ENCODE results near the gene TTLL6.
"Not testable (repeated sequence)": the region's sequence is repeated elsewhere in the genome, so short reads cannot be mapped to it uniquely, and the experiment has no call there.

TTLL6 gene

GRCh38 chr17:48722201-48722907 lies 94.7 kb downstream of the TTLL6 start, which contains the start of gene PRAC1:
Gene PRAC1, minus strand, starts transcription at chr17:48722518. Its CDS starts 126 bp downstream, at chr17:48722392.
- no peak for FAIRE-seq

GRCh38 chr17:48721009-48721402 lies 96.0 kb downstream of the TTLL6 start:
- FAIRE-seq, result no peak

GRCh38 chr17:48720266-48721008 lies 96.6 kb downstream of the TTLL6 start:
- no peak for FAIRE-seq

GRCh38 chr17:48719642-48720265 lies 97.3 kb downstream of the TTLL6 start:
- FAIRE-seq, result no peak

DNA sequence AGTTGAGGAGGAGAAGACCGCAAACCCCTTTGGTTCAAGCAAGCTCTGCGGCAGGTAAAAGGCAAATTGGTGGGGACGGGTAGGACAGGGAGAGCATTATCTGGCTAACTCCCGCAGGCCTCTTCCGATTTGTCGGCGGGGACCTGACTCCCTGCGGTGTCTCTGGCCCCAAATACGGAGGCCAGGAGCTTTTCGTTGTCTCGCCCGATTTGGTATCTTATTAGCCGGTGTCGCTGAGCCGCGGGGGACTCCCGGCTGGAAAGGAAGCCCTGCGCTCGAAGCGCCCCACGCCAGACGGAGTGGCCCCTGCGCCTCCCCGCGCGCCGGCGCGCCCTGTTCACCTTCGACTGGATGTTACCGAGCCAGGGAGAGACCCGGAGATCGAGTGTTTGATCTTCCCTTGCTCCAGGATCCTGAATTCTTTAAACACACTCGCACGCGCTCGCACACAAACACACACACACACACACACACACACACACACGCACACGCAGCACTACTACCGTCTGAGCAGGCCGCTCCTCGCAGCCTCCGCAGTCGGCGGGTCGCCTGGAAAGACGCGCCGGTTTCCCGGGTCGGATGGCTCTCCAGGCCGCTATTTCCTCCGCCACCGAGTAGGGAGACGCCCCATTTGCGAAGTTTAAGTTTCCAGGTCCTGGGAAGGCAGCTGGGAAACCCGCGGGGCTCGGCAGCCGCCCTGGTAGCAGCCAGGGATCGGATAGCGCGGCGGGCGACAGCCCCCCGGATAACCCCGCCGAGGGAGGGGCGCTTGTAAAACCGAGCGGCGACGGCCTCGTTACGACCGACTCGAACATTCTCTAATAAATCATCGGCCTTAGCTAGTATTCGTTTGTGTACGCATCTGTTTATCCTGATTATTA lies 98.0 kb downstream of the TTLL6 start:
- FAIRE-seq, result no peak

DNA sequence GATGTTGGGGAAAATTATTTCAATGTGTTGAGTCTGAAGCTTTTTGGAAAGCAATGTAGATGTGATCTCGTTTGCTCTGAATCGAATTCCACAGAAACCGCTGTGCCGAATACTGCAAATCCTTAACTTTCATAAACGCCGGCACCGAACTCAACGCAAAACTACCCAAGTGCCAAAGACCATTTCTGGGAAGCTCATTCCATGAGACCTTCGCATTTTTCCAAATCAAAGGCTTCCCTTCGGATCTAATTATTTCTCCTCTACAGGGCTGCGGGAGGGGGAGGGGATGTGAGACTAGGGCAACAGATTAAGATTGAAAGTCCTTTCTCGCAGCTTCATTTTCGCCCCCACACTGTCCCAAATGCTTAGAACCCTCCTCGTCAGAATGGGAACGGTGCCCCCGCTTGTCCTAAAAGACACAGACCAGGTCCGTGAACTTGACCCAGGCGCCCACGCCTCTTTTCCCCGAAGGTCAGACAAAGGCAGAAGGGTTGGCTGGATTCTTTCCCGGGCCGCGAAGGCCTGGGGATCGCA lies 98.7 kb downstream of the TTLL6 start:
- no peak for FAIRE-seq

GRCh38 chr17:48717367-48718226 lies 99.4 kb downstream of the TTLL6 start:
- no peak for FAIRE-seq

GRCh38 chr17:48716549-48716948 lies 100.5 kb downstream of the TTLL6 start:
- FAIRE-seq, result not testable (repeated sequence)

DNA sequence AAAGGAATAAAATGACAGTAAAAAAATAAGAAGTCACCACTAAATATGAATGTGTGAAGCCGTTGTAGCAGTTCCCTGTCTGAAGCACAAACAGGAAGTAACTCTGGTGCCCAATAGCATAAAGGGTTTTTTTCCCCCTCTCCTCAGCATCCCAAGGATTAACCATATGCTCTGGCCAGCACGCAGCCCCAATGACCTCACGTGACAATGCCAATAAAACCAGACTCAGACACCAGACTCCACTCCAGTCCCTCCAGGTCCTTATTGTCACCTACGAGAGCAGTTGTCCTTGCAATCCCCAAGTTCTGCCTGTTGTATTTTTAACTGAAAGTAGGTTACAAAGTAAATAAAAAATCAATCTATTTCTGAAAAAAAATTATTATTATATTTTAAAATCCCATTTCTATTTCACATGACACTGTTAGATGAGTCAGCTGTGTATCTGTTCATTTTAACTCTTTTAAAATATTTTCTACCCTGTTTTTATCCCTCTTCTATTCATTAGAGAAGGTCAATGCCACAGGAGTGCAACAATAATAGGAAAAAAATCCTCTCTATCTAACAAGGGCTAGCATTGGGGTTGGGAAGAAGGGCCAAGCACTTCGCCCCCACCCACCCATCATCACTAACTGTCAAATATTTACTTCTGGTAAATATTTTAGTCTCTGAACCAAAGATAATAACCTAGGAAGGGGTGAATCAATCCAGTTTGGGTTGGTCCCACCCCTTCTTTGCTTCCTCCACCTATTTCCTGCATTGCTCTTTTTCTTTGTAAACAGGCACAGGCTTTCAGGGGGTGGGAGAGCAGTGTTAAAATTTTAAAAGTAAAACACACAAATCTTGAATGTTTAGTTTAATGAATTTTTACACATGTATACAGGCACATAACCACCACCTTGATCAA lies 101.3 kb downstream of the TTLL6 start:
- FAIRE-seq, result no peak

Measured in A204.1 (cell line).